H1 (cell line): Measurements from ENCODE around the gene NOS3. TPM values are rescaled to one million over a fixed set of nuclear protein-coding genes. Genes with fewer than 3 reads are reported as not detected.

Experiments used
- CTCF ChIA-PET: fragments of 300-600 bp; sonication (Branson Sonifier 250); formaldehyde crosslinking; loops from one replicate; lab custom pipeline; 2021; ENCODE audit not compliant: partially characterized antibody; lab: Charles Lee
- POLR2A ChIA-PET: fragments of 300-600 bp; sonication (Branson Sonifier 250); formaldehyde crosslinking; loops from one replicate; lab custom pipeline; 2021; ENCODE audit warnings: inconsistent platforms; ENCODE audit not compliant: partially characterized antibody; lab: Charles Lee
- DNase-seq, 2 experiments: peaks; one replicate each; pipeline versions ENCODE4 v3.0.0 to v3.0.0-alpha.2; 2010 to 2022; ENCODE audit warnings: low spot score in 2 of 2, low read depth in 1 of 2, mixed read lengths in 1 of 2
- FAIRE-seq: peaks from 2 replicates; lab custom pipeline; 2011; peaks lifted over from hg19 to GRCh38; lab: Jason Lieb, UNC
- H2AFZ ChIP-seq: 2 replicates; pipeline ENCODE4 v1.8.1; 2012; ENCODE audit warnings: low read length, inconsistent platforms
- H2AK5ac ChIP-seq: 2 replicates; pipeline ENCODE4 v1.6.1; 2013; ENCODE audit warnings: low read depth, low read length
- H2BK120ac ChIP-seq: replicated peaks from 2 replicates; pipeline ENCODE3; 2013; ENCODE audit warnings: low read depth, low read length, inconsistent platforms
- H2BK12ac ChIP-seq: 2 replicates; pipeline ENCODE4 v1.6.1; 2013; ENCODE audit warnings: low read depth, low read length
- H2BK15ac ChIP-seq: 2 replicates; pipeline ENCODE4 v1.6.1; 2013; ENCODE audit warnings: low read length
- H2BK20ac ChIP-seq: 2 replicates; pipeline ENCODE4 v1.6.1; 2013; ENCODE audit warnings: low read length
- H2BK5ac ChIP-seq: 2 replicates; pipeline ENCODE4 v1.6.1; 2013; ENCODE audit warnings: low read depth, low read length
- H3K14ac ChIP-seq: 2 replicates; pipeline ENCODE4 v1.6.1; 2013; ENCODE audit warnings: inconsistent platforms; ENCODE audit not compliant: insufficient read length
- H3K18ac ChIP-seq: 2 replicates; pipeline ENCODE4 v1.6.1; 2013; ENCODE audit warnings: low read length; ENCODE audit errors: extremely low read depth
- H3K23ac ChIP-seq: 2 replicates; pipeline ENCODE4 v1.6.1; 2013; ENCODE audit warnings: inconsistent platforms; ENCODE audit not compliant: insufficient read length
- H3K23me2 ChIP-seq: 2 replicates; pipeline ENCODE4 v1.6.1; 2013; ENCODE audit warnings: low read depth, low read length
- H3K27ac ChIP-seq: 2 replicates; pipeline ENCODE4 v1.6.1; 2011; ENCODE audit warnings: low read depth, low read length, inconsistent platforms
- H3K27me3 ChIP-seq, 4 experiments: replicated peaks in 1 of 4; 1 replicate in 1 of 4; 2 replicates in 3 of 4; pipeline versions ENCODE4 v1.6.1 to v1.8.1; 2011 to 2013; ENCODE audit warnings: low read length in 3 of 4, mild to moderate bottlenecking in 3 of 4, inconsistent platforms in 2 of 4, mixed read lengths in 2 of 4, moderate library complexity in 1 of 4; ENCODE audit not compliant: control insufficient read depth in 3 of 4, insufficient read depth in 3 of 4; ENCODE audit errors: extremely low read depth in 1 of 4
- H3K36me3 ChIP-seq, 4 experiments: 2 replicates each; pipeline versions ENCODE4 v1.6.1 to v1.8.1; 2011 to 2013; ENCODE audit warnings: mild to moderate bottlenecking in 4 of 4, low read length in 3 of 4, moderate library complexity in 2 of 4, control low read depth in 1 of 4, inconsistent platforms in 1 of 4; ENCODE audit not compliant: insufficient read depth in 4 of 4, control insufficient read depth in 2 of 4
- H3K4ac ChIP-seq: replicated peaks from 2 replicates; pipeline ENCODE3; 2013; ENCODE audit warnings: low read length, low read depth, mixed read lengths, inconsistent platforms; ENCODE audit not compliant: insufficient read length
- H3K4me1 ChIP-seq, 4 experiments: replicated peaks in 1 of 4; 1 replicate in 1 of 4; 2 replicates in 3 of 4; pipeline versions ENCODE4 v1.6.1 to v1.8.1; 2011 to 2013; ENCODE audit warnings: low read length in 3 of 4, inconsistent platforms in 2 of 4, mixed read lengths in 1 of 4; ENCODE audit not compliant: insufficient read depth in 4 of 4, control insufficient read depth in 3 of 4
- H3K4me2 ChIP-seq, 2 experiments: 2 replicates each; pipeline versions ENCODE4 v1.6.1 to v1.8.1; 2011 to 2013; ENCODE audit warnings: low read depth in 2 of 2, low read length in 2 of 2, control low read depth in 1 of 2, inconsistent platforms in 1 of 2, mild to moderate bottlenecking in 1 of 2; ENCODE audit not compliant: insufficient read depth in 1 of 2
- H3K4me3 ChIP-seq, 4 experiments: fragments of 200-600, 300-600 bp in 1 of 4; sonication (generic), shearing (Covaris generic), sonication (Bioruptor Twin) in 1 of 4; 2 replicates each; pipeline versions ENCODE4 v1.5.1 to v1.8.1; 2011 to 2016; ENCODE audit warnings: low read length in 4 of 4, low read depth in 3 of 4, control low read depth in 2 of 4, inconsistent platforms in 2 of 4, mild to moderate bottlenecking in 2 of 4, mixed read lengths in 1 of 4, moderate library complexity in 1 of 4; ENCODE audit not compliant: insufficient read depth in 2 of 4; ENCODE audit errors: extremely low read depth in 1 of 4
- H3K56ac ChIP-seq: replicated peaks from 2 replicates; pipeline ENCODE3; 2013; ENCODE audit warnings: low read depth, mild to moderate bottlenecking, mixed read lengths, low read length, inconsistent platforms; ENCODE audit not compliant: insufficient read length
- H3K79me1 ChIP-seq: 2 replicates; pipeline ENCODE4 v1.6.1; 2013; ENCODE audit warnings: low read depth, low read length, control low read depth
- H3K79me2 ChIP-seq, 2 experiments: 2 replicates each; pipeline versions ENCODE4 v1.6.1 to v1.8.1; 2012 to 2013; ENCODE audit warnings: low read length in 2 of 2, mild to moderate bottlenecking in 2 of 2, inconsistent platforms in 1 of 2; ENCODE audit not compliant: insufficient read depth in 2 of 2, control insufficient read depth in 1 of 2
- H3K9ac ChIP-seq, 4 experiments: replicated peaks in 1 of 4; 1 replicate in 1 of 4; 2 replicates in 3 of 4; pipeline versions ENCODE4 v1.6.1 to v1.8.1; 2011 to 2013; ENCODE audit warnings: low read depth in 3 of 4, low read length in 3 of 4, control low read depth in 2 of 4, mild to moderate bottlenecking in 2 of 4, moderate library complexity in 2 of 4, inconsistent platforms in 1 of 4; ENCODE audit errors: extremely low read depth in 1 of 4
- H3K9me3 ChIP-seq, 2 experiments: 2 replicates each; pipeline versions ENCODE4 v1.6.1 to v1.8.1; 2012 to 2013; ENCODE audit warnings: mild to moderate bottlenecking in 2 of 2, moderate library complexity in 2 of 2, control low read depth in 1 of 2, inconsistent platforms in 1 of 2, low read depth in 1 of 2, low read length in 1 of 2, mixed read lengths in 1 of 2; ENCODE audit not compliant: insufficient read depth in 2 of 2
- H4K20me1 ChIP-seq, 2 experiments: replicated peaks in 1 of 2; 2 replicates each; pipeline versions ENCODE3 to v1.8.1; 2011 to 2013; ENCODE audit warnings: inconsistent platforms in 2 of 2, low read length in 2 of 2, mild to moderate bottlenecking in 1 of 2; ENCODE audit not compliant: insufficient read depth in 2 of 2, control insufficient read depth in 1 of 2
- H4K5ac ChIP-seq: 2 replicates; pipeline ENCODE4 v1.6.1; 2013; ENCODE audit warnings: low read length, low read depth, mixed read lengths, inconsistent platforms; ENCODE audit not compliant: insufficient read length
- H4K8ac ChIP-seq: 2 replicates; pipeline ENCODE4 v1.8.0; 2013; ENCODE audit warnings: mild to moderate bottlenecking, moderate library complexity, low read length, inconsistent platforms; ENCODE audit not compliant: insufficient read depth; ENCODE audit errors: extremely low read depth
- H4K91ac ChIP-seq: replicated peaks from 2 replicates; pipeline ENCODE3; 2013; ENCODE audit warnings: low read length, mixed read lengths, inconsistent platforms; ENCODE audit not compliant: insufficient read length
- ASH2L ChIP-seq: fragments of 200-600, 300-600 bp; sonication (generic); IDR thresholded peaks from one replicate; pipeline ENCODE4 v1.7.1; 2017; ENCODE audit warnings: low read length
- JUN ChIP-seq: IDR thresholded peaks from 2 replicates; pipeline ENCODE4 v1.6.1; 2011; ENCODE audit warnings: low read depth, mild to moderate bottlenecking, improper control_type of control experiment, low read length
- WGBS, 2 experiments: shearing (Covaris generic) in 1 of 2; methylation state at CpG; one replicate each; pipeline versions ENCODE4 v1.1.6 to v1.1.7; 2013 to 2015; ENCODE audit warnings: low lambda C conversion rate in 2 of 2, mixed read lengths in 2 of 2, inconsistent platforms in 1 of 2, low coverage in 1 of 2, missing lambda C conversion rate in 1 of 2; ENCODE audit not compliant: insufficient replicate concordance in 2 of 2, insufficient coverage in 1 of 2, insufficient read length in 1 of 2; ENCODE audit errors: extremely low coverage in 1 of 2, missing lambda C conversion rate in 1 of 2; 5-methylcytosine and 5-hydroxymethylcytosine counted together
- polyA plus RNA-seq, 7 experiments: library from polyadenylated mRNA; depleted of rRNA in 3 of 7; stranded (reverse) in 5 of 7; unstranded in 2 of 7; fragments of >200 nt in 5 of 7; fragments of 200-250 nt in 2 of 7; gene quantifications; 1 replicate in 5 of 7; 2 replicates in 1 of 7; 4 replicates in 1 of 7; pipeline versions ENCODE4 v1.2.1 to v1.2.3, GENCODE V29; 2011 to 2013; ENCODE audit warnings: missing spikeins in 2 of 7, mixed read lengths in 2 of 7
- total RNA-seq: library from RNA; stranded (reverse); fragmentation: NEBNext Ultra II Directional; extraction: Animal tissue kit (Norgen Biotek cat#: 25700); gene quantifications from 2 replicates; pipeline ENCODE4 v1.2.1, GENCODE V29; 2021

NOS3 gene
- total and polyA plus RNA-seq, 2 of the 8 experiments (the other 6 are each of a cell fraction or from before 2014, with no cell fraction given): 4.4 to 16.2 TPM

- Histone ChIP-seq H2BK12ac (no peak overlapping the region), H3K79me1 (no peaks in the 10 kb centered on the region), H3K4ac (no peak overlapping the region), H3K36me3 (no peaks in the 10 kb centered on the region), H3K9me3 (no peaks in the 10 kb centered on the region), H3K79me2 (no peaks in the 10 kb centered on the region), H3K27ac (no peak overlapping the region), H3K4me1 (peaks cover 0 to 7% (median 1%) of the 10 kb centered on the region in 4 experiments; a peak in 1 of 7 replicates), H3K23me2 (peaks cover 6% of the 10 kb centered on the region; the same call in 1 of the 2 replicates), H4K20me1 (no peaks in the 10 kb centered on the region), H2BK20ac (no peak overlapping the region), H2AFZ (no peak overlapping the region), H3K9ac (no peak overlapping the region), H3K4me3 (no peak overlapping the region), H3K27me3 (no peaks in the 10 kb centered on the region), H4K91ac (no peak overlapping the region), H3K14ac (no peak overlapping the region), H3K23ac (no peak overlapping the region), H3K56ac (no peak overlapping the region), H2BK120ac (no peak overlapping the region), H2AK5ac (no peak overlapping the region), H2BK5ac (no peak overlapping the region), H2BK15ac (no peak overlapping the region), H3K18ac (no peak overlapping the region), H4K8ac (no peak overlapping the region), H3K4me2 (no peak overlapping the region), H4K5ac (no peak overlapping the region)
- WGBS, 2 experiments: 91% methylated on average over 10 of the region's 16 CpGs; no CpG with 5 or more reads in 1 of the 2 experiments
- FAIRE-seq: no peak
- no peak for DNase-seq
- POLR2A ChIA-PET: no interaction called here
- CTCF ChIA-PET: interaction anchor here (1.6 to 5.7 kb wide), 2 partner anchors 8 to 11 kb away, joined by 4 to 56 read pairs; no protein-coding TSS in a partner anchor
- no peak for TF ChIP-seq ASH2L
- TF ChIP-seq JUN: no peak
Measured at GRCh38 chr7:151001546-151001945, 10.7 kb downstream of the NOS3 start.
